NCI-H2081 (cell line): ENCODE data around the gene SLC25A46.
A peak's percentile ranks its signal among the peaks of the same experiment; 100 is the strongest.
"Not testable (repeated sequence)": the region's sequence is repeated elsewhere in the genome, so short reads cannot be mapped to it uniquely, and the experiment has no call there.

Experiments
- DNase-seq, 2 experiments: peaks; one replicate each; lab custom pipeline; 2025; lab: John Stamatoyannopoulos, UW

The SLC25A46 gene

DNA sequence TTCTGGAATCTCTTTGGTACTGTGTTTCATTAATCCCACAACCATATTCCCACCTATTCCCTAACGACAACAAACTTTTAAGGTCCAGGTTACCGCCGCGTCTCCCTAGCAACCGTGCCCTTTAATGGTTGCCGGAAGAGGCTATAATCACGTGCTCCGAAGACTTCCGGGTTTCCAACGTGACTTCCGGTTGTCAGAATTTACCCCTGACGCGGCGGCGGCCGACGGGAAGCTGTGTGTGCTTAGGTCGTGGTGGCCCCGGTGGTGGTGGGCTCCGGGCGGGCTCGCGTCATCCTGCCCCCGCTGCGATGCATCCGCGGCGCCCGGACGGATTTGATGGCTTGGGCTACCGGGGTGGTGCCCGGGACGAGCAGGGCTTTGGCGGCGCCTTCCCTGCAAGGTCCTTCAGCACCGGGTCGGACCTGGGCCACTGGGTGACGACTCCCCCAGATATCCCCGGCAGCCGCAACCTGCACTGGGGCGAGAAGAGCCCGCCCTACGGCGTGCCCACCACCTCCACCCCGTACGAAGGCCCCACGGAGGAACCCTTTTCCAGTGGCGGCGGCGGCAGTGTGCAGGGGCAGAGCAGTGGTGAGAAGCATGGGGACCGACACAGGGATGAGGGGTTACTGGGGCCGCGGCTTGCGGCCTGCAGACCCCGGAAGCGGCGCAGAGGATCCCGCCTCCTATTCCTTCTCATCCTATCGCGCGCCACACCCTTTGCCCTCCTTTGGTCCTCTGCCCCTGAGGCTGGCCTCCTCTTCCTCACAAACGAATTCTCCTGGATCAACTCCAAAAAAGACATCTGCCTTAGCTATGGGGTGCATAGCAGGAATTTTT lies at the start of gene SLC25A46:
SLC25A46 (plus strand) TSS at position 196 of the 840 bp plus-strand sequence; CDS start at position 309, 113 bp downstream.
- DNase-seq: peak; percentile 67 to 88

DNA sequence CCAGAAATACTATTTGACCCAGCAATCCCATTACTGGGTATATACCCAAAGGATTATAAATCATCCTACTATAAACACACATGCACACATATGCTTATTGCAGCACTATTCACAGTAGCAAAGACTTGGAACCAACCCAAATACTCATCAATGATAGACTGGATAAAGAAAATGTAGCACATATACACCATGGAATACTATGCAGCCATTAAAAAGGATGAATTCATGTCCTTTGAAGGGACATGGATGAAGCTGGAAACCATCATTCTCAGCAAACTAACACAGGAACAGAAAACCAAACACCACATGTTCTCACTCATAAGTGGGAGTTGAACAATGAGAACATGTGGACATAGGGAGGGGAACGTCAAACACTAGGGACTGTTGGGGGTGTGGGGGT lies 48.2 kb upstream of the SLC25A46 start:
- not testable (repeated sequence) for DNase-seq

GRCh38 chr5:110692669-110693068 lies 46.1 kb upstream of the SLC25A46 start:
- not testable (repeated sequence) for DNase-seq

DNA sequence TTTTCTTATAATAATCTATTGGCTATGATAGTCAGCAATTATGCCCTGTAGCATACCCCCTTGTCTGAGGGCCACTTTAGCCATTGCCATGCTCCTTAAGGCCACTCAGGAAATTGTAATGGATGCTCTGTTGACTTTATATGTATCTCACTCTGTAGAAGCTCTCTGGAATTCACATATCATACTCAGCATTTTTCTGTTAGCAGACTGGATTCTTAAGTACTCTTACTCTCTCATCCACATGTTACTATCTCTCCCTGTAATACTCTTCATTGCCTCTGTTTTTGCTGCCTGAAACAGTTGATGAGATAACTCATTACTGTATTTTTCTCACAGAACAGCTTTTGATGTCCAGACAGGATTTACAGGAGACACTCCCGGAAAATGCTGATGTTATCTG lies 36.5 kb upstream of the SLC25A46 start:
- DNase-seq: no peak

- no peak for DNase-seq
These were observed 36.1 kb upstream of the SLC25A46 start for GRCh38 chr5:110702704-110703103.

DNA sequence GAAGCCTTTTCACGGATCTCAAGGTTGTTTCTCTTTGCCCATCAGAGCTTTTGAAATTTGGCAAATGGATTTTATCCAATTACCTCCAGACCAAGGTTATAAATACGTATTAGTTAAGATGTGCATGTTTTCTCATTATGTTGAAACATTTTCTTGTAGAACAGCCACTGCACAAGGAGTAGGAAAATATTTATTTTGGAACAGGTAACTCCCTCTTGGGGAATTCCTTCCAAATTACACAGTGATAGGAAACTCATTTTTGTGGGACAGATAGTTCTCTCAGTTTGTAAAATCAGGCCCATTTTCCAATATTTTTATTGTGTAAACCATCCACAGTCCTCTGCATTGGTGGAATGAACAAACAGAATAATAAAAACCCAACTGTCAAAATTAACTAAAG lies 35.3 kb upstream of the SLC25A46 start:
- DNase-seq: no peak

DNA sequence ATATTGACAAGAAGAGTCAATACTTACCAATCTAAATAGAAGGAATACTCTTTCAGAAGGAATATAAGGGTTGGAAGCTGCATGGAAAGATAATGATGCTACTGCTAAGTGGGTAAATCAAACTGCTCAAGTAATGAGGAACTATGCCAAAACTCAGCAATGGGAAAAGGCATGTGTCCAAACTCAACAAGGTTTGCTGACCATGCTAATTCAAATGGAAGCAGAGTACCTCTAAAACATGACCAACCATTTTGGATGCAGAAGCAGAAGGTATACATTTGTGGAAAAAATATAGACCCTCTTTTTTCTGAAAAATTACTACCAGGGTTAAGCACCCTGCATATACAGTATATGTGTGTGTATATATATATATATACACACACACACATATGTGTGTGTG lies 33.5 kb upstream of the SLC25A46 start:
- no peak for DNase-seq

DNA sequence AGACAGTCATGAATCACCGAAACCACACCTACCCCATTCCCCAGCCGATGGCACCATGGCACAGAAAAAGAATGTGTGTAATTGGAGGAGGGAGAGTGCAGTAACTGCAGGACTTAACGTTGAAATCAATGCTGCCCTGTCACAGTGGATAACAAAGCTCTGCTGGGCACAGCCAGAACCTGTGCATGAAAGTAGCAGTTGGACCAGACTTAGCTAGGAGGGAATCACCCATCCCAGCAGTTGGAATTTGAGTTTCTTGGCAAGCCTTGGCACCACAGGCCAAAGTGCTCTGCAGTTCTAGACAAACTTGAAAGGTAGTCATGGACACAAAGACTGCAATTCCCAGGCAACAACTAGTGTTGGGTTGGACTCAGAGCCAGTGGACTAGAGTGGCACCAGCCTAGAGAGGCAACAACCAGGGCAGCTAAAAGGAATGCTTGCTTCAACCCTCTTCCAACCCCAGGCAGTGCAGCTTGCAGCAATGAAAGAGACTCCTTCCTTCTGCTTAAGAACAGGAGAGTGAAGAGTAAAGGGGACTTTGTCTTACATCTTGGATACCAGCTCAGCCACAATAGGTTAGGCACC lies 31.5 kb upstream of the SLC25A46 start:
- no peak for DNase-seq

- DNase-seq: no peak
These were observed 22.3 kb upstream of the SLC25A46 start for GRCh38 chr5:110716247-110717245.

DNA sequence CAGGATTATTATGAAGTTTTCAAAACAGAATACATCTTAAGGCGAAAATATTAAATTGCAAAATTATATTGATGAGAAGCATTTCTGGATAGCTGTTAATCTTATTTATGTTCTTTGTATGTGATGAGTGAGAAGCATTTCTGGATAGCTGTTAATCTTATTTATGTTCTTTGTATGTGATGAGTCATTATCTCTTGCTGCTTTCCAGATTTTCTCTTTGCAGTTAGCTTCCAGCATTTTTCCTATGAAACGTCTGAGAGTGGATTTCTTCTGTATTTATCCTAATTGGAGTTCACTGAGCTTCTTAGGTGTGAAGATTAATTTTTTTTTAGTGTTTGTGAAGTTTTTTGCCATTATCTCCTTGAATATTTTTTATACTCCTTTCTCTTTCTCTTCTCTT lies 20.5 kb upstream of the SLC25A46 start:
- no peak for DNase-seq

- DNase-seq: peak; percentile 66 to 84
These were observed 12.4 kb upstream of the SLC25A46 start, which contains the start of gene TMEM232 for GRCh38 chr5:110726249-110727024. Gene TMEM232, minus strand, starts transcription at chr5:110726671. Its CDS starts 59,319 bp downstream, at chr5:110667352.

DNA sequence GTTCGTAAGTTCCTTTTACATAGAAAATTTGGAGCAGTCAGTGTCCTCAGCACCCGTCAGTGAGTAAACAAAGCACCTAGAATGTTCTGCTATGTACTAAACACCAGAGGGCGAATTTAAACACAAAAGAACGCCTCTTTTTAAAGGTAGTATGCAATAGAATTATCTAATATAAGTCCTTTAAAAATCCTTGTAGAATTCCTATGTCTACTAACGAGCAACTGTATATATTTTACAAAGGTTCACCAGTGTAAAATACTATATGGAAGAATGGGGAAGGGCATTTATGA lies 11.8 kb upstream of the SLC25A46 start:
- DNase-seq: peak in 1 of 2 experiments; percentile 22

DNA sequence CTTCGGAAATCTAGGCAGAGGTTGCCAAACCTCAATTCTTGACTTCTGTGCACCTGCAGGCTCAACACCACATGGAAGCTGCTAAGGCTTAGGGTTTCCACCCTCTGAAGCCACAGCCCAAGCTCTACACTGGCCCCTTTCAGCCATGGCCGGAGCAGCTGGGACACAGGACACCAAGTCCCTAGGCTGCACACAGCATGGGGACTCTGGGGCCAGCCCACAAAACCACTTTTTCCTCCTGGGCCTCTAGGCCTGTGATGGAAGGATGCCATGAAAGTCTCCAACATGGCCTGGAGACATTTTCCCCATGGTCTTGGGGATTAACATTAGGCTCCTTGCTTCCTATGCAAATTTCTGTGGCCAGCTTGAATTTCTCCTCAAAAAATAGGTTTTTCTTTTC lies 7.3 kb upstream of the SLC25A46 start:
- not testable (repeated sequence) for DNase-seq

- DNase-seq: no peak
These were observed 4.7 kb upstream of the SLC25A46 start for GRCh38 chr5:110734101-110734500.

DNA sequence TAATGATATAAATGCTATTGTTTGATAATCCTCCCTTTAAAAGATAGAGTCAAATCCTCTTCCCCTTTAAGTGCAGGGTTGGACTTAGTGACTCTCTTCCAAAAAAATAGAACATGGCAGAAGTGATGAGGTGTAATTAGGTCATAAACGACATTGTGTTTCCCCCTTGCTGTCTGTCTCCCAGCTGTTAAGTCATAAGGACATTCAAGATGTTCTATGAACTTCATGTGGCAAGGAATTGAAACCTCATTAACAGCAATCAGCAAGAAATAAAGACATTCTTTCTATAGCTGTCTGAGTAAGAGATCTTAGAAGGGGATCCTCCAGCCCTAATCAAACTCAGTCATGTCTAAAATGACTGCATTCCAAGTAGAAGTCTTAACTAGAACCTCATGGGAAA lies 3.3 kb upstream of the SLC25A46 start:
- no peak for DNase-seq

DNA sequence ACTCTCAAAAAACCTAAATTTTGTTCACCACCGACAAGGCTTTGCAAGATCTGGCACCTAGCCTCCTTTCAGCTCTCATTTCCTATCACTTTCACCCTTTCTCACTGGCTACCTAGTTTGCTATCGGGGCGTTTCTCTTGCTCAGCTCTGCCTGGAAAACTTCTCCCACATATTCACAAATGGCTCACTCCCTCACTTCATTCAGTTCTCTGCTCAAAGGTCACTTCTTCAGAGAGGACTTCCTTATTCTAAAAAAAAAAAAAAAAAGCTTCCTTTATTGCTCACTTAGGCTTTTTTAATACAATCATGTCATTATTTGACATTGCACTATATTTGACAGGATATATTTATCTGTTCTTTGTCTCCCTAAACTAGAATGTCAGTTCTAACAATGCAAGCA lies 2.1 kb upstream of the SLC25A46 start:
- DNase-seq: no peak

GRCh38 chr5:110738503-110738811 lies 350 bp upstream of the SLC25A46 start:
- no peak for DNase-seq

DNA sequence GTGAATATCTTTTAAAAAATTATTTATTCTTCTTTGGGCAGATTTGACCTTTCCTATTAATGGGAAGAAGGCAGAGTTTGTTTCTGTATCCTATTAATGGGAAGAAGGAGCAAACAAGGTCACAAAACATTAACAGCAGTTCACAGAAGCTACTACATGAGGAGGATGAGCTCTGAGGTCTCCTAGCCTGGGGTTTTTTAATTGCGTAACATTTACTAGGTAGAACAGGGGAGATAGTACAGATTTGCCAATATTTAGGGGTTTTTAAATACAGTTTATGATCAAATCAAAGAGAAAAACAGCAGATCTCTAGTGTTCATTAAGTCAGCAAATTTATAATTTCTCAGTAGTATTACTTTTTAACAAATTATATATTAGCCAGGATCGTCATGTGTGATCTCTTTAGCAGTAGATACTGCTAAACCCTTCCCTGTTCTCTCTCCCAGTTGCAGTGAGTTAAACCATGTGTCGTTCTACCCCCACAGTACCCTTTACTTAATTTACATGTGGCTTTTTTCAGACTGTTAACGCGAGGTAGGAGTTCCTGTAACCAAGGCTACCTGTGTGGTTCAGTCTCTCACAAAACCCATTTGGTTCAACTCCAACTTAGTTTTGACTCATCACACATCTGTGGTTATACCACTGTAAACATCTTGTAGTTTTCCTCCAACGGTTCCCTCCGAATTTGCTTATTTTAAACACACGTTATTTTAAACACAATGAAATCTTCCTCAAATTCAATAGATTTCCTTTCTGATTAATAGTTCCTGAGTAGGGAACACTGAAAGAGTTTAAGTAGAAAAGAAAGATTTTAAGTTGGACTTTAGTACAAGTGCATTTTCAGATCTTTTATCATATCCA lies 13.3 kb downstream of the SLC25A46 start:
- DNase-seq: no peak

GRCh38 chr5:110752953-110753352 lies 14.1 kb downstream of the SLC25A46 start:
- no peak for DNase-seq

GRCh38 chr5:110753600-110753999 lies 14.8 kb downstream of the SLC25A46 start:
- DNase-seq: no peak

GRCh38 chr5:110754181-110754580 lies 15.4 kb downstream of the SLC25A46 start:
- no peak for DNase-seq
